COLO829 (cell line): ENCODE results near the gene SLC2A6.

Source experiments
- DNase-seq: peaks from one replicate; pipeline ENCODE4 v3.0.0; 2012; ENCODE audit warnings: low spot score

SLC2A6 gene

DNA sequence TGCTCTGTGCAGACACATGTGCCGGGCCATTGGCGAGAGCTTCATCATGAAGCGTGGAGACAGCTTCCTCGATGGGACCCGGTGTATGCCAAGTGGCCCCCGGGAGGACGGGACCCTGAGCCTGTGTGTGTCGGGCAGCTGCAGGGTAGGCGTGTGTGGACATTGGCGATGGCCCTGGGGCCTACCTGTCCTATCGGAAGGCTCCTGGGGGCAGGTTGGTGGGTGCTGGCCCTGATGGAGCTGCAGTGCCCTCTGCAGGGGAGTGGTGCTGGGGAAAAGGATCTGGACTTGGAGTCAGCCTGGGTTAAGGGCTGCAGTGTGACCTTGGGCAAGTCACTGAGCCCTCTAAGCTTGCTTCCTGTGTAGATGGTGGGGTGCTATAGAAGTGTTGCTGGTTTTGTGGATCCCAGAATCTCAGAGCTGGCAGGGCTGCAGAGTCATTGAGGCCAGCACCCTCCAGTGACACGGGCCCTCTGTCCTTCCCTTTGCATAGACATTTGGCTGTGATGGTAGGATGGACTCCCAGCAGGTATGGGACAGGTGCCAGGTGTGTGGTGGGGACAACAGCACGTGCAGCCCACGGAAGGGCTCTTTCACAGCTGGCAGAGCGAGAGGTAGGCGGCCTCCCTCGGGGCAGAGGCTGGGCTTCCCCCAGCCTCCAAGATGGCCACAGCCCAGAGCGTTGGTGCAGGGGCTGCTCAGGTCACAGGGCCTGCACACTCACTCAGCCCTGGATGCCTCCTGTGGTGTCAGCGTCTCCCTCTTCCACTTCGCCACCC lies 41.0 kb downstream of the SLC2A6 start:
- DNase-seq, result no peak

DNA sequence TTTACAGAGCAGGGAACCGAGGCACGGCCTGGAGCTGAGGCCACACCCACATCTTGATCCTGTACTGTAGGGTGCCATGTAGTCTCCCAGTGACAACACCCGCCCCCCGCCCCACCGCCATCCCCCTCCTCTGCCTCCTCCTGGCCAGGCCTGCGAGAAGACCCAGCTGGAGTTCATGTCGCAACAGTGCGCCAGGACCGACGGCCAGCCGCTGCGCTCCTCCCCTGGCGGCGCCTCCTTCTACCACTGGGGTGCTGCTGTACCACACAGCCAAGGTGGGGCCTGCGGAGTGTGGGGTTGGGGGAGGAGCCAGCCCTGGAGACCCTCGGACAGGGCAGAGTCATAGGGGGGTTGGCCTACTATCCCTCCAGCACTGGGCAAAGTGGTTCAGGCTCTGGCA lies 42.2 kb downstream of the SLC2A6 start:
- DNase-seq, result no peak

DNA sequence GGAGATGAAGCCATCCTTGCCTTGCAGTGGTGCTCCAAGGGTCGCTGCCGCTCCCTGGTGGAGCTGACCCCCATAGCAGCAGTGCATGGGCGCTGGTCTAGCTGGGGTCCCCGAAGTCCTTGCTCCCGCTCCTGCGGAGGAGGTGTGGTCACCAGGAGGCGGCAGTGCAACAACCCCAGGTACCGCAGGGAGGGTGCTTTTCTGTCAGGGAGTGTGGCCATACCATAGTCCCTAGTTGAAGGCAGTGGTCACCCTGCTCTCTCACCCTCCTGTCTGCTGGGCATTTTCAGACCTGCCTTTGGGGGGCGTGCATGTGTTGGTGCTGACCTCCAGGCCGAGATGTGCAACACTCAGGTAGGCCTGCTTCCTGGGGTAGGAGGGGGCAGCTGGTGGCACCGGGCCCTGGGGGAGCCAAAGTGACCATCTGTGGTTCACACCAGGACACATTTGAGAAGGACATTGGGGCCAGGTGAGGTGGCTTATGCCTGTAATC lies 45.5 kb downstream of the SLC2A6 start:
- no peak for DNase-seq

DNA sequence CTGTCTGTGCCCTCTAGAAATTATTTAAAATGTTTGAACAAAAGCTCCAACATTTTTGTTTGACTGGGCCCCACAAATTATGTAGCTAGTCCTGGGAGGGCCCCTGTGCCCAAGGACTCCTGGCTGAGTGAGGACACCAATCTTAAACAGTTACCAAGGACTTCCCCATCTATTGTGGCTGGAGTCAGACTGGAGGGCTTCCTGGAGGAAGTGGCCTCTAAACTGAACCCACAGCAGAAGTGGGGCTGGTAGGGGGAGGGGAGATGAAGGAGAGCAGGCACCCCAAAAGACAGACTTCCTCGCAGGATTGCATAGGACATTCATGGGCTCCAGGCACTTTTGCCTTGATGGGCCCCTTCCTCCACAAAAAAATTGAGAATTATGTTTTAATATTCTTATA lies 48.7 kb downstream of the SLC2A6 start:
- no peak for DNase-seq

DNA sequence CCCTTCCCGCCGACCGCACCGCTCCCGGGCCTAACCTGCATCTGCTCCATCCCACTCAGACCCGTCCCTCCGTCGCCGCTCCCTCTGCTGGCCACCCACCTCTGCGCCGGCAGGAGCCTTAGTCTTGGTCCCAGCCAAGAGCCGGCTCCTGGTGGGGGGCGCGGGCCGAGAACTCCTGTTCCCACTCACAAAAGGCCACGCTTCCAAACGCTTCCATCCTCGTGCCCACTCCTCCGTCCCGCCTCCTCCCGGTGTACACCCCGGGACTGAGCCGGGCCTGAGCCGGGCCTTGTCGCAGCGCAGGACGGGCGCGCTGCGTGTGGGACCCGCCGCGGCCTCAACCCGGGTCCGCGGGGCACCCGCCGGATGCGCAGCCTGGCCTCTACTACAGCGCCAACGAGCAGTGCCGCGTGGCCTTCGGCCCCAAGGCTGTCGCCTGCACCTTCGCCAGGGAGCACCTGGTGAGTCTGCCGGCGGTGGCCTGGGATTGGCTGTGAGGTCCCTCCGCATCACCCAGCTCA lies 49.2 kb downstream of the SLC2A6 start:
- no peak for DNase-seq

DNA sequence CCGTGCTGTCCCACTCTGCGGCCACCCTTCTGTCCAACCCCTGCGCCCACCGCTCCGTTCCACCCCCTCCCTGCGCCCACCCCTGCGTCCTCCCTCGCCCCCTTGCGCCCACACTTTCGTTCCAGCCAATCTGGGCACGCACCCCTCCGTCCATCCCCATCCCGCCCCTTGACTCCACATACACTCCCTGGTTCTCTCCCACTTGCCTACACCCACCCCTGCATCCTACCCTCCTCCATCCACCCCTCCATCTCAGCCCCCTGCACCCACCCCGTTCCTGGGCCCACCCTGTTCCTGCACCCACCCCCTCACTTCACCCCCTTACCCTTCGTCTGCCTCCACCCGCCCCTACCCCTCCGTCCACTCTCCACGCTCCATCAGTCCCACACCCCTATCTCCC lies 49.7 kb downstream of the SLC2A6 start:
- no peak for DNase-seq

DNA sequence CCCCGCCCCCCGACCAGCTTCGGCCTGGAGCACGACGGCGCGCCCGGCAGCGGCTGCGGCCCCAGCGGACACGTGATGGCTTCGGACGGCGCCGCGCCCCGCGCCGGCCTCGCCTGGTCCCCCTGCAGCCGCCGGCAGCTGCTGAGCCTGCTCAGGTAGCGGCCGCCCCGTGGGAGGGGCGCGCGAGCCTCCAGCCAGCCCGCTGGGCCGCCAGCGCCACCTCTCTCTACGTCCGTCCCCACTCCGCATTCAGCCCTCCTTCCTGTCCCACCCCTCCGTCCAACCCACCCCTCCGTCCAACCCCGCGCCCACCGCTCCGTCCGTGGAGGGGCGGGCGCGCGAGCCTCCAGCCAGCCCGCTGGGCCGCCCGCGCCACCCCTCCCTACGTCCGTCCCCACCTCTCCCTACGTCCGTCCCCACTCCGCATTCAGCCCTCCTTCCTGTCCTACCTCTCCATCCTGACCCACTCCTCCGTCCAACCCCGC lies 50.2 kb downstream of the SLC2A6 start:
- DNase-seq, result no peak

DNA sequence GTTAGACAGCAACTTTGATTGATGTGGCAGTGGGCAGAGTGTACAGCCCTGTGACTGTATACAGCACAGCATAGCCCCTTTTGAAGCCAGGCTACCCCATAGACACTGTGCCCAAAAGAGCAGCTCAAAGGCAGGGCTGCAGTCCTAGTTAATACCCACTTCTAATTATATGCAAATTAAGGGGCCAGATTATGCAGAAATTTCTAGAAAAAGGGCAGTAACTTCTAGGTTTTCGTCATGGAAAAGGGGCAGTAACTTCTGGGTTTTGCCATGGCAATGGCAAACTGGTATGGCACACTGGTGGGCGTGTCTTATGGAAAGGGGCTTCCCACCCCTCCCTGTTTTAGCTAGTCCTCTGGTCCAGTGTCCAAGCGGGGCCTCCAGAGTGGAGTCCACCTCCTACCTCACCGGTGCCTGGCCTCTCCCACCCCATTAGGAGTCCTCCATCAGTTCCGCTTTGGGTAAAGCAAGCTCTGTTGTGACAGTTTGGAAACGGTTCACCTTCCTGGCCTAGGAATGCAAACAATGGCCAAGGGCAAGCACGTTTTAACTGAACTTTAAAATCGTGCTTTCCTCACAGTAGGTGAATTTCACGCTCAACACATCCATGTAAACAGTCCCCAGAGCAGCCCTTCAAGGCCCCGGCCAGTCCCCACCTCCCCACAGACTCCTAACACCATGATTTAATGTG lies 51.1 kb downstream of the SLC2A6 start:
- DNase-seq, result no peak

DNA sequence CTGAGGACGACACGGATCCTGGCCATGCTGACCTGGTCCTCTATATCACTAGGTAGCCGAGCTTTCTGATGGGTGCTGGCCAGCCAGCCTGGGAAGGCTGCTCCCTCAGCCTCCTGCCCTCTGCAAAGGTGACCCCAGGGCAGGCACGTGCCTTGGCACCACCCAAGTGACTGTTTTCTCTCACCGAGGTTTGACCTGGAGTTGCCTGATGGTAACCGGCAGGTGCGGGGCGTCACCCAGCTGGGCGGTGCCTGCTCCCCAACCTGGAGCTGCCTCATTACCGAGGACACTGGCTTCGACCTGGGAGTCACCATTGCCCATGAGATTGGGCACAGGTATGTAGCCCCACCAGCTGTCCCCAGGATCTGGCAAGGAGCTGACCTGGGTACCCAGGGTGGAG lies 52.9 kb downstream of the SLC2A6 start:
- no peak for DNase-seq

DNA sequence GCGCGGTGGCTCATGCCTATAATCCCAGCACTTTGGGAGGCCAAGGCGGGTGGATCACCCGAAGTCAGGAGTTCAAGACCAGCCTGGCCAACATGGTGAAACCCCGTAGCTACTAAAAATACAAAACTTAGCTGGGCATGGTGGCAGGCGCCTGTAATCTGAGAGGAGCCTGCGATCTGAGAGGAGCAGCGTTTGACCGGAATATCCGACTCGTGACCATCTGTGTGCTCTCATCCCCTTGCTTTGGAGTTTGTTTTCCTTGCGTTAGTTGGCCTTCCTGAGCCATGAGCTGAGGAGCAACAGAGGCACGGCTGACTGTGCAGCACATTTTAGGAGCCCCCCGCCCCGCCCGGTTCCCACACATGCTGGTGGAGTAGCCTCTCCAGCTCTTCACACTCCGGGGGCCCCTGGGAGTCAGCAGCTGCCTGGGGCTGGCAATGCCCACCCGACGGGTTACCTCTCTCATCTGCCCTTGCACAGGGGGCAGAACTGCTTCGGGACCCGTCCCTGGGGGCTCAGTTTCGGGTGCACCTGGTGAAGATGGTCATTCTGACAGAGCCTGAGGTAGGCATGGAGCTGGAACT lies 53.8 kb downstream of the SLC2A6 start:
- no peak for DNase-seq

DNA sequence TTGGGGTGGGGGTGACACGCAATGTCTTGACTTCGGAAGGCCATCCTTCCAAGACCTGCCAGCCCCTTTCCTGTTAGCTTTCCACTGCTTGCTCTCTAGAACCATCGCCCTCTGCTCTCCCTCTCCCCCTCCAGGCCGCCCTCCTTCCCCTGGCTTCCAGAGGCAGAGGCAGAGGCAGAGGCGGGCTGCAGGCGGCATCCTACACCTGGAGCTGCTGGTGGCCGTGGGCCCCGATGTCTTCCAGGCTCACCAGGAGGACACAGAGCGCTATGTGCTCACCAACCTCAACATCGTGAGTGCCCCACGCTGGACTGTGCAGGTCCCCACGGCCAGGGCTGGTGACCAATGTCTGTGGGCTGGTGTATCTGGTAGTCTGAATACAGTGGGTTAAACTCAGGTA lies 54.7 kb downstream of the SLC2A6 start:
- DNase-seq, result no peak

DNA sequence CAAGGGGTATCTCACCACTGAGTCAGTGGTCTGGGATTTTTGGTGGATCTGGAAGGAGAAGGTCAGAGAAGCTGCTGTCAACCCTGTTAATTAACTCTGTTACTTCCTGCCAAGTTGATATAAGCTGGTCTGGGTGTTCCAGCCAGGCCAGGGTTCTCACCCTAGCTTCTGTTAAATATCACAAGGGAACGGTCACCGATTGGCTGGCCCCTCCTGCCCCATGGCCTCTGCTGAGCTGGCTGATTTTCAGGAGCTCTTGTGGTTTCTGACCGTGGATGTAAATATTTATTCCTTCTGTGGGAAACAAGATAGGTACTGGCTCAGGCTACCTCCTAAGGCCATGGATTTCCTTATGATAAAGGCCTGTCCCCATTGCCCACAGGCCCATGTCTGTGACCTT lies 55.7 kb downstream of the SLC2A6 start:
- no peak for DNase-seq

DNA sequence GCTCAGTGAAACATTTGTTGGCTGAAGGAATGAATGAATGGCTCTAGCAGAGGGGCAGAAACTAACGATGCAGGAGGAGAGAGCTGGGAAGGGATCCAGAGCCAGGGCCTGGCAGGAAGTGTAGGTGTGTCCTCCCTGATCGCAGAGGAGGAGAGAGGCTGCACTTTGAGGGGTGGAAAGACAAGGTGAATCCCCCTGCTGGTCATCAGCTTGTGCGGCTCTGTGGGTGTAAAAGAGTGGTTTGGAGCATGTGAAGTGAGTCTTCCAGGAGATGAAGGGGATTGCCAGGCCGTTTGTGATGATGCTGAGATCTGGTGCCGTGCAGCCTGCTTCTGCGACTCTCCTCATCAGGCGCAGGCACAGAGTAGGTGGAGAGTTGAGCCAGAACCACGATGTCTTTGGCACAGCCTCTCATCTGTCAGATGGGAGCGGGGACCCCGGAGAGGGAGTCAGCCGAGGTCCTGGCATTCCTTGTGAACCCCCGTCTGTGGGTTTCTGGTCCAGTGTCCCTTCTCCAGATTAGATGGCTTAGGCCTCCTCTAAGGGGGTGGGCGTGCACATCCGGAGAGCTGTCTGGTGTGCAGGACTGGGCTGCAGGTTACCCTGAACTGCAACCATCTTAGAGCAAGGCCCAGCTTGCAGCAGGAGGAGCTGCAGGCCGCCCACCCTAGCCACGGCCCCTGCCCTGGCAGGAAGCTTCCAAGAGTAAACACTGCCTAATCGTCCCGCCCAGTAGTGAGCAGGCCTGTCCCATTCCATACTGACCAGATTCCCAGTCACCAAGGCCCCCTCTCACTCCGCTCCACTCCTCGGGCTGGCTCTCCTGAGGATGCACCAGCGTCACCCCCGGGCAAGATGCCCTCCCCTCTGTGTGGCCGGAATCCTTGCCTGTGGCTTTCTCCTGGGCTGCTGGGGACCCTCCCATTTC lies 57.0 kb downstream of the SLC2A6 start, which contains the start of gene ADAMTS13:
TSS of gene ADAMTS13 (plus strand) at position 753 of the 928 bp plus-strand sequence. CDS start at position 830, 77 bp downstream.
- DNase-seq, result no peak
